Measurements from ENCODE around the gene NBAS. TPM values are rescaled to one million over a fixed set of nuclear protein-coding genes. Genes with fewer than 3 reads are reported as not detected.
"Not testable (repeated sequence)": the region's sequence is repeated elsewhere in the genome, so short reads cannot be mapped to it uniquely, and the experiment has no call there.

Gene NBAS
- polyA plus RNA-seq, 6 donors from 2014 or later, result 5.4 to 16.4 (median 12.7) TPM

GRCh38 chr2:15520346-15520745, 40.8 kb downstream of the NBAS start:
- peaks cover 17 to 21% of the 10 kb centered on the region in 2 donors for H3K36me3 Mint-ChIP-seq
- peak overlapping the region in 1 of 6 donors; percentile 45 for H3K27ac Mint-ChIP-seq
- H3K27me3 Mint-ChIP-seq, result no peaks in the 10 kb centered on the region
- no peak overlapping the region for H3K4me3 Mint-ChIP-seq
- no peaks in the 10 kb centered on the region for H3K4me1 Mint-ChIP-seq
- no peaks in the 10 kb centered on the region for H3K9me3 Mint-ChIP-seq
- ATAC-seq (ENCODE audit: low read depth in 2 of 2) (no peak), DNase-seq (no peak)

- not testable (repeated sequence) for H3K4me3 Mint-ChIP-seq; H3K27me3 Mint-ChIP-seq; H3K4me1 Mint-ChIP-seq; DNase-seq; ATAC-seq (ENCODE audit: low read depth in 2 of 2); H3K9me3 Mint-ChIP-seq
- H3K27ac Mint-ChIP-seq, result peak overlapping the region in 2 of 6 donors; percentile 4 to 7
- H3K36me3 Mint-ChIP-seq, result peaks cover 8 to 11% of the 10 kb centered on the region in 2 donors
Measured at GRCh38 chr2:15518759-15519158, 42.4 kb downstream of the NBAS start.

- ATAC-seq (ENCODE audit: low read depth in 2 of 2) (no peak), DNase-seq (no peak)
- Mint-ChIP-seq H3K9me3 (no peaks in the 10 kb centered on the region), H3K27me3 (no peaks in the 10 kb centered on the region), H3K27ac (no peak overlapping the region), H3K36me3 (peaks cover 5 to 16% of the 10 kb centered on the region in 2 donors), H3K4me3 (no peak overlapping the region), H3K4me1 (no peaks in the 10 kb centered on the region)
Measured at GRCh38 chr2:15517793-15518192, 43.3 kb downstream of the NBAS start.

GRCh38 chr2:15511686-15512085, 49.4 kb downstream of the NBAS start:
- H3K27ac Mint-ChIP-seq, result no peak overlapping the region
- no peak for ATAC-seq (ENCODE audit: low read depth in 2 of 2)
- no peaks in the 10 kb centered on the region for H3K27me3 Mint-ChIP-seq
- H3K9me3 Mint-ChIP-seq, result no peaks in the 10 kb centered on the region
- no peaks in the 10 kb centered on the region for H3K4me1 Mint-ChIP-seq
- H3K36me3 Mint-ChIP-seq, result peaks cover 26 to 34% of the 10 kb centered on the region in 2 donors
- H3K4me3 Mint-ChIP-seq, result no peak overlapping the region
- no peak for DNase-seq

- Mint-ChIP-seq H3K36me3 (peaks cover 28 to 41% of the 10 kb centered on the region in 2 donors), H3K27ac (no peak overlapping the region), H3K4me3 (no peak overlapping the region), H3K9me3 (no peaks in the 10 kb centered on the region), H3K4me1 (no peaks in the 10 kb centered on the region), H3K27me3 (no peaks in the 10 kb centered on the region)
- no peak for ATAC-seq (ENCODE audit: low read depth in 2 of 2)
- DNase-seq, result no peak
Measured at GRCh38 chr2:15510552-15510951, 50.6 kb downstream of the NBAS start.

GRCh38 chr2:15510131-15510530, 51.0 kb downstream of the NBAS start:
- ATAC-seq (ENCODE audit: low read depth in 2 of 2) (no peak), DNase-seq (no peak)
- no peak overlapping the region for H3K4me3 Mint-ChIP-seq
- H3K27ac Mint-ChIP-seq, result no peak overlapping the region
- H3K36me3 Mint-ChIP-seq, result peaks cover 33 to 43% of the 10 kb centered on the region in 2 donors
- H3K27me3 Mint-ChIP-seq, result no peaks in the 10 kb centered on the region
- H3K9me3 Mint-ChIP-seq, result no peaks in the 10 kb centered on the region
- H3K4me1 Mint-ChIP-seq, result no peaks in the 10 kb centered on the region

- DNase-seq (no peak), ATAC-seq (ENCODE audit: low read depth in 2 of 2) (no peak)
- Mint-ChIP-seq H3K4me3 (no peak overlapping the region), H3K9me3 (no peaks in the 10 kb centered on the region), H3K27me3 (no peaks in the 10 kb centered on the region), H3K27ac (no peak overlapping the region), H3K36me3 (peaks cover 33 to 49% of the 10 kb centered on the region in 2 donors), H3K4me1 (no peaks in the 10 kb centered on the region)
Measured at GRCh38 chr2:15507697-15508096, 53.4 kb downstream of the NBAS start.

- Mint-ChIP-seq H3K27ac (no peak overlapping the region), H3K36me3 (peaks cover 33 to 48% of the 10 kb centered on the region in 2 donors), H3K9me3 (no peaks in the 10 kb centered on the region), H3K4me1 (no peaks in the 10 kb centered on the region), H3K27me3 (no peaks in the 10 kb centered on the region), H3K4me3 (no peak overlapping the region)
- no peak for DNase-seq
- ATAC-seq (ENCODE audit: low read depth in 2 of 2), result no peak
Measured at GRCh38 chr2:15507061-15507460, 54.1 kb downstream of the NBAS start.

GRCh38 chr2:15506229-15506819, 54.8 kb downstream of the NBAS start:
- ATAC-seq (ENCODE audit: low read depth in 2 of 2) (no peak), DNase-seq (no peak)
- H3K4me3 Mint-ChIP-seq, result no peak overlapping the region
- no peaks in the 10 kb centered on the region for H3K9me3 Mint-ChIP-seq
- H3K27ac Mint-ChIP-seq, result peak overlapping the region in 1 of 6 donors; percentile 58
- peaks cover 35 to 51% of the 10 kb centered on the region in 2 donors for H3K36me3 Mint-ChIP-seq
- no peaks in the 10 kb centered on the region for H3K27me3 Mint-ChIP-seq
- H3K4me1 Mint-ChIP-seq, result no peaks in the 10 kb centered on the region

- H3K36me3 Mint-ChIP-seq, result peaks cover 35 to 38% of the 10 kb centered on the region in 2 donors
- no peak overlapping the region for H3K4me3 Mint-ChIP-seq
- H3K27ac Mint-ChIP-seq, result peak overlapping the region in 2 of 6 donors; percentile 40 to 90
- no peaks in the 10 kb centered on the region for H3K4me1 Mint-ChIP-seq
- ATAC-seq (ENCODE audit: low read depth in 2 of 2) (no peak), DNase-seq (no peak)
- H3K27me3 Mint-ChIP-seq, result no peaks in the 10 kb centered on the region
- no peaks in the 10 kb centered on the region for H3K9me3 Mint-ChIP-seq
Measured at GRCh38 chr2:15504882-15505663, 56.1 kb downstream of the NBAS start.

- H3K9me3 Mint-ChIP-seq, result not testable (repeated sequence)
Measured at GRCh38 chr2:15499251-15499650, 61.9 kb downstream of the NBAS start.

GRCh38 chr2:15498554-15498953, 62.6 kb downstream of the NBAS start:
- peaks cover 0 to 6% (median 0%) of the 10 kb centered on the region in 3 donors for H3K4me1 Mint-ChIP-seq
- no peak for DNase-seq
- ATAC-seq (ENCODE audit: low read depth in 2 of 2), result no peak

More at GRCh38 chr2:15499251-15499650, 61.9 kb downstream of the NBAS start:
- DNase-seq; H3K27me3 Mint-ChIP-seq; H3K4me3 Mint-ChIP-seq; ATAC-seq (ENCODE audit: low read depth in 2 of 2); H3K27ac Mint-ChIP-seq; H3K4me1 Mint-ChIP-seq: not testable (repeated sequence)
- H3K36me3 Mint-ChIP-seq, result peaks cover 19 to 28% of the 10 kb centered on the region in 2 donors

GRCh38 chr2:15494877-15495276, 66.3 kb downstream of the NBAS start:
- DNase-seq, result no peak
- ATAC-seq (ENCODE audit: low read depth in 2 of 2), result no peak
- H3K27me3 Mint-ChIP-seq, result no peaks in the 10 kb centered on the region
- H3K4me1 Mint-ChIP-seq, result peaks cover 0 to 6% (median 0%) of the 10 kb centered on the region in 3 donors
- H3K36me3 Mint-ChIP-seq, result peaks cover 10 to 20% of the 10 kb centered on the region in 2 donors
- peak overlapping the region in 1 of 6 donors; percentile 24 for H3K27ac Mint-ChIP-seq
- H3K4me3 Mint-ChIP-seq, result no peak overlapping the region
- peaks cover 2 to 6% (median 3%) of the 10 kb centered on the region in 7 donors for H3K9me3 Mint-ChIP-seq

More at GRCh38 chr2:15498554-15498953, 62.6 kb downstream of the NBAS start:
- Mint-ChIP-seq H3K9me3 (peaks cover 2 to 6% (median 3%) of the 10 kb centered on the region in 7 donors), H3K4me3 (no peak overlapping the region), H3K36me3 (peaks cover 19 to 27% of the 10 kb centered on the region in 2 donors), H3K27me3 (no peaks in the 10 kb centered on the region), H3K27ac (no peak overlapping the region)

GRCh38 chr2:15492773-15493325, 68.3 kb downstream of the NBAS start:
- DNase-seq, result no peak
- Mint-ChIP-seq H3K36me3 (peaks cover 0 to 27% of the 10 kb centered on the region in 2 donors), H3K4me1 (peaks cover 0 to 6% (median 0%) of the 10 kb centered on the region in 3 donors), H3K27ac (peak overlapping the region in 1 of 6 donors; percentile 56), H3K27me3 (no peaks in the 10 kb centered on the region), H3K9me3 (no peaks in the 10 kb centered on the region), H3K4me3 (no peak overlapping the region)
- no peak for ATAC-seq (ENCODE audit: low read depth in 2 of 2)
